CD4-positive, CD25-positive, alpha-beta regulatory T cell (primary cell): Measurements from ENCODE around the gene EIF3J. TPM values are rescaled to one million over a fixed set of nuclear protein-coding genes. Genes with fewer than 3 reads are reported as not detected.
"Not testable (repeated sequence)": the region's sequence is repeated elsewhere in the genome, so short reads cannot be mapped to it uniquely, and the experiment has no call there.

Experiments used
- ATAC-seq, 2 donors: fragments of 150-1000 bp; cut with Tn5 transposase; one replicate each; pipeline ENCODE4 v1.10.0; 2021; ENCODE audit warnings: low read depth in 2 of 2, moderate number of reproducible peaks in 2 of 2, moderate library complexity in 1 of 2
- DNase-seq, 3 donors: peaks; one replicate each; pipeline versions ENCODE4 v3.0.0 to v3.0.0-alpha.2; 2012 to 2022; ENCODE audit warnings: mixed read lengths in 1 of 3
- H3K27ac ChIP-seq: one replicate; pipeline ENCODE4 v1.7.0; 2013; ENCODE audit warnings: mild to moderate bottlenecking, low read length; ENCODE audit not compliant: insufficient read depth, poor library complexity, severe bottlenecking
- H3K27me3 ChIP-seq: one replicate; pipeline ENCODE4 v1.7.0; 2013; ENCODE audit warnings: low read length; ENCODE audit not compliant: control insufficient read depth, insufficient read depth
- H3K36me3 ChIP-seq: one replicate; pipeline ENCODE4 v1.7.0; 2013; ENCODE audit warnings: mild to moderate bottlenecking, low read length, moderate library complexity; ENCODE audit not compliant: control insufficient read depth, insufficient read depth
- H3K4me1 ChIP-seq: 2 replicates; pipeline ENCODE4 v1.7.0; 2013; ENCODE audit warnings: mild to moderate bottlenecking, low read length; ENCODE audit not compliant: insufficient read depth, control insufficient read depth, poor library complexity, severe bottlenecking
- H3K4me3 ChIP-seq: one replicate; pipeline ENCODE4 v1.7.0; 2013; ENCODE audit warnings: low read depth, mild to moderate bottlenecking, low read length, moderate library complexity
- H3K9me3 ChIP-seq, 2 experiments: 1 replicate in 1 of 2; 2 replicates in 1 of 2; pipeline ENCODE4 v1.7.0; 2013; ENCODE audit warnings: low read length in 2 of 2, mild to moderate bottlenecking in 1 of 2, moderate library complexity in 1 of 2; ENCODE audit not compliant: control insufficient read depth in 2 of 2
- H3K27ac Mint-ChIP-seq, 3 donors: one replicate each; pipeline ENCODE4 v1.8.0; 2020 to 2022; ENCODE audit warnings: mild to moderate bottlenecking in 3 of 3, mixed read lengths in 3 of 3, moderate library complexity in 2 of 3
- H3K27me3 Mint-ChIP-seq: one replicate; pipeline ENCODE4 v1.8.0; 2022; ENCODE audit warnings: mild to moderate bottlenecking, mixed read lengths
- H3K36me3 Mint-ChIP-seq: one replicate; pipeline ENCODE4 v1.8.0; 2020; ENCODE audit warnings: mixed read lengths
- H3K4me1 Mint-ChIP-seq, 4 donors: one replicate each; pipeline ENCODE4 v1.8.0; 2020 to 2022; ENCODE audit warnings: mixed read lengths in 4 of 4, mild to moderate bottlenecking in 1 of 4
- H3K4me3 Mint-ChIP-seq, 4 donors: one replicate each; pipeline ENCODE4 v1.8.0; 2020 to 2022; ENCODE audit warnings: mild to moderate bottlenecking in 4 of 4, mixed read lengths in 4 of 4, moderate library complexity in 3 of 4
- H3K9me3 Mint-ChIP-seq, 7 donors: one replicate each; pipeline ENCODE4 v1.8.0; 2020 to 2022; ENCODE audit warnings: mixed read lengths in 7 of 7, mild to moderate bottlenecking in 3 of 7, moderate library complexity in 2 of 7
- polyA plus RNA-seq, 4 donors: library from polyadenylated mRNA; unstranded; fragments of 300-500 nt; fragmentation: Illumina TruSeq; gene quantifications; one replicate each; pipeline ENCODE4 v1.2.3, GENCODE V29; 2021
- total RNA-seq: library from RNA; stranded (reverse); gene quantifications from one replicate; pipeline ENCODE4 v1.2.3, GENCODE V29; 2022

The EIF3J gene
- total and polyA plus RNA-seq, 5 donors from 2014 or later, result 18.2 to 80.4 (median 25.7) TPM

- no peak overlapping the region for H3K27ac ChIP-seq
- Mint-ChIP-seq H3K4me3 (peak overlapping the region; percentile 1 to 84 (median 37)), H3K27me3 (no peaks in the 10 kb centered on the region), H3K36me3 (peaks cover 27% of the 10 kb centered on the region), H3K9me3 (no peaks in the 10 kb centered on the region), H3K27ac (peak overlapping the region in 1 of 3 donors; percentile 53), H3K4me1 (peaks cover 31 to 80% (median 59%) of the 10 kb centered on the region in 4 donors)
- no peak overlapping the region for H3K4me3 ChIP-seq
- ATAC-seq (no peak), DNase-seq (no peak)
- no peaks in the 10 kb centered on the region for H3K27me3 ChIP-seq
- H3K9me3 ChIP-seq, result no peaks in the 10 kb centered on the region
- H3K36me3 ChIP-seq, result peaks cover 20% of the 10 kb centered on the region
- peaks cover 76% of the 10 kb centered on the region for H3K4me1 ChIP-seq
These were observed 5.6 kb downstream of the EIF3J start for GRCh38 chr15:44542596-44542995.

- not testable (repeated sequence) for H3K27ac Mint-ChIP-seq, H3K9me3 ChIP-seq, DNase-seq, H3K4me3 ChIP-seq, H3K9me3 Mint-ChIP-seq, ATAC-seq, H3K27me3 Mint-ChIP-seq, H3K27me3 ChIP-seq, H3K27ac ChIP-seq
- Histone ChIP-seq H3K4me1 (peaks cover 65% of the 10 kb centered on the region), H3K36me3 (peaks cover 17% of the 10 kb centered on the region)
- Mint-ChIP-seq H3K36me3 (peaks cover 30% of the 10 kb centered on the region), H3K4me3 (peak overlapping the region in 1 of 4 donors; percentile 39), H3K4me1 (peaks cover 26 to 79% (median 59%) of the 10 kb centered on the region in 4 donors)
These were observed 7.8 kb downstream of the EIF3J start for GRCh38 chr15:44544745-44545144.

GRCh38 chr15:44545913-44546802, 9.2 kb downstream of the EIF3J start:
- ATAC-seq (peak; percentile 83), DNase-seq (peak; percentile 17 to 71 (median 25))
- H3K4me1 Mint-ChIP-seq, result peaks cover 32 to 78% (median 60%) of the 10 kb centered on the region in 4 donors
- no peaks in the 10 kb centered on the region for H3K27me3 Mint-ChIP-seq
- no peaks in the 10 kb centered on the region for H3K9me3 ChIP-seq
- peak overlapping the region; percentile 57 to 79 (median 77) for H3K4me3 Mint-ChIP-seq
- peaks cover 15% of the 10 kb centered on the region for H3K36me3 ChIP-seq
- peaks cover 57% of the 10 kb centered on the region for H3K4me1 ChIP-seq
- H3K27ac Mint-ChIP-seq, result peak overlapping the region; percentile 57 to 86 (median 75)
- H3K27me3 ChIP-seq, result no peaks in the 10 kb centered on the region
- H3K36me3 Mint-ChIP-seq, result peaks cover 33% of the 10 kb centered on the region
- H3K9me3 Mint-ChIP-seq, result no peaks in the 10 kb centered on the region
- H3K27ac ChIP-seq, result peak overlapping the region; percentile 71
- peak overlapping the region; percentile 71 for H3K4me3 ChIP-seq

GRCh38 chr15:44549152-44549551, 12.2 kb downstream of the EIF3J start:
- peaks cover 19% of the 10 kb centered on the region for H3K36me3 Mint-ChIP-seq

GRCh38 chr15:44550256-44550655, 13.3 kb downstream of the EIF3J start:
- Mint-ChIP-seq H3K27ac (peak overlapping the region in 2 of 3 donors; percentile 28 to 76), H3K36me3 (peaks cover 26% of the 10 kb centered on the region), H3K9me3 (no peaks in the 10 kb centered on the region), H3K4me1 (peaks cover 31 to 62% (median 47%) of the 10 kb centered on the region in 4 donors), H3K27me3 (no peaks in the 10 kb centered on the region), H3K4me3 (peak overlapping the region in 2 of 4 donors; percentile 12 to 15)
- peak in 2 of 3 donors; percentile 38 to 39 for DNase-seq
- no peak for ATAC-seq
- H3K4me1 ChIP-seq, result peaks cover 32% of the 10 kb centered on the region
- no peaks in the 10 kb centered on the region for H3K9me3 ChIP-seq
- H3K4me3 ChIP-seq, result no peak overlapping the region
- peaks cover 42% of the 10 kb centered on the region for H3K36me3 ChIP-seq
- H3K27ac ChIP-seq, result no peak overlapping the region
- H3K27me3 ChIP-seq, result no peaks in the 10 kb centered on the region

More at GRCh38 chr15:44549152-44549551, 12.2 kb downstream of the EIF3J start:
- peaks cover 21 to 55% (median 40%) of the 10 kb centered on the region in 4 donors for H3K4me1 Mint-ChIP-seq
- peaks cover 29% of the 10 kb centered on the region for H3K4me1 ChIP-seq
- H3K27ac Mint-ChIP-seq, result peak overlapping the region; percentile 65 to 69 (median 65)
- H3K36me3 ChIP-seq, result peaks cover 31% of the 10 kb centered on the region
- not testable (repeated sequence) for H3K27me3 ChIP-seq, H3K9me3 ChIP-seq, H3K27me3 Mint-ChIP-seq, H3K27ac ChIP-seq, ATAC-seq, H3K9me3 Mint-ChIP-seq, H3K4me3 Mint-ChIP-seq, H3K4me3 ChIP-seq, DNase-seq

GRCh38 chr15:44550734-44551133, 13.8 kb downstream of the EIF3J start:
- peaks cover 29% of the 10 kb centered on the region for H3K36me3 Mint-ChIP-seq
- Histone ChIP-seq H3K9me3 (no peaks in the 10 kb centered on the region), H3K4me3 (no peak overlapping the region), H3K36me3 (peaks cover 46% of the 10 kb centered on the region), H3K27me3 (no peaks in the 10 kb centered on the region), H3K4me1 (peaks cover 32% of the 10 kb centered on the region), H3K27ac (no peak overlapping the region)
- DNase-seq (no peak), ATAC-seq (no peak)
- H3K4me3 Mint-ChIP-seq, result no peak overlapping the region
- H3K4me1 Mint-ChIP-seq, result peaks cover 33 to 64% (median 48%) of the 10 kb centered on the region in 4 donors
- H3K27ac Mint-ChIP-seq, result no peak overlapping the region
- H3K27me3 Mint-ChIP-seq, result no peaks in the 10 kb centered on the region
- H3K9me3 Mint-ChIP-seq, result no peaks in the 10 kb centered on the region

GRCh38 chr15:44554934-44555723, 18.2 kb downstream of the EIF3J start:
- Mint-ChIP-seq H3K4me1 (peaks cover 21 to 45% (median 36%) of the 10 kb centered on the region in 4 donors), H3K27ac (peak overlapping the region; percentile 64 to 72 (median 68)), H3K9me3 (no peaks in the 10 kb centered on the region), H3K36me3 (peaks cover 36% of the 10 kb centered on the region), H3K4me3 (peak overlapping the region; percentile 4 to 63 (median 26)), H3K27me3 (no peaks in the 10 kb centered on the region)
- peaks cover 17% of the 10 kb centered on the region for H3K4me1 ChIP-seq
- H3K27ac ChIP-seq, result peak overlapping the region; percentile 59
- peaks cover 83% of the 10 kb centered on the region for H3K36me3 ChIP-seq
- ATAC-seq, result peak; percentile 53 to 62
- H3K4me3 ChIP-seq, result peak overlapping the region; percentile 42
- H3K27me3 ChIP-seq, result no peaks in the 10 kb centered on the region
- peak in 1 of 3 donors; percentile 53 for DNase-seq
- no peaks in the 10 kb centered on the region for H3K9me3 ChIP-seq
